COR-L47 (cell line): ENCODE results near the gene USP32.

Experiments used
- DNase-seq: peaks from one replicate; lab custom pipeline; 2025; lab: John Stamatoyannopoulos, UW

Gene USP32

DNA sequence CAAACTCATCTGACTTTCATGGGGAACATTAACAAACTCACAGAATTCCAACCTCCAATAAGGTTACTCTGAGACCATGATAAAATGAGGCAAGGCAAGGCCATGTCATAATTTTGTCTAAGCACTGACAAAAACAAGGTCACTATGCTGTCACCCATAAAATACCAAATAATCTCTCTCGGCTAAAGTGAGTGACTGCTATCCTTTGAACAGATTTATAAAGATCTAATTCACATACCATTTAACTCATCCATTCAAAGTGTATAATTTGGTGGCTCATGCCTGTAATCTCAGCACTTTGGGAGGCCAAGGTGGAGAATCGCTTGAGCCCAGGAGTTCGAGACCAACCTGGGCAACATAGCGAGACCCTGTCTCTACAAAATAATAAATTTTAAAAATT lies 262.8 kb downstream of the USP32 start:
- no peak for DNase-seq
